GM21717 (cell line): ENCODE data around the gene NEURL2.
"Not testable (repeated sequence)": the region's sequence is repeated elsewhere in the genome, so short reads cannot be mapped to it uniquely, and the experiment has no call there.

Experiments
- ATAC-seq: cut with Tn5 transposase; IDR thresholded peaks from one replicate; pipeline ENCODE4 v1.9.1; 2021; ENCODE audit warnings: mild to moderate bottlenecking, moderate library complexity; ENCODE audit not compliant: unreplicated experiment

The NEURL2 gene

DNA sequence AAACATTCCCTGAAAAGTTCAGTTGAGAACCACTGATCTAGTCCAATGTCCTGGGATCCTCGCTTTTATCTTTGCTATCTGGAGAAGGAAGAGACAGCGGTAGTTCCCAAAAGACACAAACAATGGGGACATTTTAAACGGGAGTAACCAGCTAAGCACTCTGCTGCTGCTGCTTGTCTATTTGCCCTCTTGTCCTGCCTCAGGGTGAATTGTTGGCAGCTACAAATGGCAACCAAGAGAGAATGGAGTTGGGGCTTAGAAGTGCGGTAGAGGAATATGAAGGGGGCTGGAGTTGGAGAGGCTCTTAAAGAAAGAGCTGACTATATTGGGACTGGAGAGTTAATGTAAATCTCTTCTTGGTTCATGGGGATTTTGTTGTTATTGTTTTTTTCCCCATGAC lies 16.4 kb downstream of the NEURL2 start:
- no peak for ATAC-seq

DNA sequence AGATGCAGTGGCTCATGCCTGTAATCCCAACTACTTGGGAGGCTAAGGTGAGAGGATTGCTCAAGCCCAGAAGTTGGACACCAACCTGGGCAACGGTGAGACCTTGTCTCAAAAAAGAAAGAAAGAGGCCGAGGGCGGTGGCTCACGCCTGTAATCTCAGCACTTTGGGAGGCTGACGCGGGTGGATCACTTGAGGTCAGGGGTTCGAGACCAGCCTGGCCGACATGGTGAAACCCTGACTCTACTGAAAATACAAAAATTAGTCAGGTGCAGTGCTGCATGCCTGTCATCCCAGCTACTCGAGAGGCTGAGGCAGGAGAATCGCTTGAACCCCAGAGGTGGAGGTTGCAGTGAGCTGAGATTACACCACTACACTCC lies 16.9 kb downstream of the NEURL2 start:
- not testable (repeated sequence) for ATAC-seq

DNA sequence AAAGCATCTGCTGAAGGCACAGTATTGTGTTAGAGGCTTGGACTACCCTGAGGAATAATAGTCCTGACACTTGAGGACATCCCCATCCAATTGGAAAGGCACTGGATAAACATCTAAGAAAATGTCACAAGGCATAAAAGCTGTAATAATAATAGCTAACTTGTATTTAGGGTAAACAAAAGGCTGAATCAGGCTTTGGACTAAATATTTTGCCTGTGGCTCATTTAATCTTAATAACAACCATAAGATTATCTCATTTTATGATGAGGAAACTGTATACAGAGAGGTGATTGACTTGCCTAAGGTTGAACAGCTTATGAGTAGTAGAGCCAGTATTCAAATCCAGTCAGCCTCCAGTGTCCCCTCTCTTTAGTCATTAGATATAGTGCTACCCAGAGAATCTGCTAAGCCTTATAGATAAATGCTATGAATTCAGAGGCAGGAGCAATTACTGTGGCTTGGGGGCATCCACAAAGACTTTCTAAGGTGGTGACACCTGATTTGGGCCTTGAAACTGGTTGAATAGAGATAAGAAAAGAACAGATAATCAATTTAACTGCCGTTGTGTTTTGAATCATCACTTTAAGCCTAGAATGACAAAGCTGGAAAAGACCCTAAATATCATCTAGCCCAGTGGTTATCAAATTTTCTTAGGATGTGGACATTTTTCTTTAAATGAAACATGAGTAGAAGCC lies 17.5 kb downstream of the NEURL2 start:
- no peak for ATAC-seq

- no peak for ATAC-seq
These were observed 18.4 kb downstream of the NEURL2 start for GRCh38 chr20:45872626-45873025.

GRCh38 chr20:45867819-45868176 lies 23.2 kb downstream of the NEURL2 start:
- ATAC-seq, result no peak

DNA sequence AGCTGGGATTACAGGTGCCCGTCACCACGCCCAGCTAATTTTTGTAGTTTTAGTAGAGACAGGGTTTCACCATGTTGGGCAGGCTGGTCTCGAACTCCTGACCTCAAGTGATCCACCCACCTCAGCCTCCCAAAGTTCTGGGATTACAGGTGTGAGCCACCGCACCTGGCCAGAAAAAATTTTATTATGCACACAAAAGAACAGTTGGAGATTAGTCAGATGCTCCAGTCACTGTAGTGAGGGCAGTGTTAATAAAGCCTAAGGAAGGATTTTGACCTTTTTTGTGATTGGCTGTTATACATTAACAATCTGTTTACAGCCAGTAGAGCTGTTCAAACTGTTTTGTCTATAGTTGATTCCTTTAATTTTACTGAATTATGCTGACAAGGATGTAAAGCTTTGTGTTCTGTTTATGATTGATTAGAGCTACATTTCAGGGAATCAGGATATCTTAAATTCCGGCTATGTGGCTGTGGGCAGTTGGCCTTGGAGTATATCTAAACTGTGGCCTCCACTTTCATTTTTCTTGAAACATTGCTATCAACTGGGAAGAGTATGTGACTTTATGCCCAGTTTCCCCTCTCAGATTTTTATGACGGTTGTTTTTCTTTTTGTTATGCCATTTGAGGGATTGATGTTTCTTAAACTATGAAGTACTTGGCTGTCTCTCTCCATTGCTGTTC lies 23.7 kb downstream of the NEURL2 start:
- no peak for ATAC-seq

- no peak for ATAC-seq
These were observed 24.6 kb downstream of the NEURL2 start for GRCh38 chr20:45866454-45866853.

DNA sequence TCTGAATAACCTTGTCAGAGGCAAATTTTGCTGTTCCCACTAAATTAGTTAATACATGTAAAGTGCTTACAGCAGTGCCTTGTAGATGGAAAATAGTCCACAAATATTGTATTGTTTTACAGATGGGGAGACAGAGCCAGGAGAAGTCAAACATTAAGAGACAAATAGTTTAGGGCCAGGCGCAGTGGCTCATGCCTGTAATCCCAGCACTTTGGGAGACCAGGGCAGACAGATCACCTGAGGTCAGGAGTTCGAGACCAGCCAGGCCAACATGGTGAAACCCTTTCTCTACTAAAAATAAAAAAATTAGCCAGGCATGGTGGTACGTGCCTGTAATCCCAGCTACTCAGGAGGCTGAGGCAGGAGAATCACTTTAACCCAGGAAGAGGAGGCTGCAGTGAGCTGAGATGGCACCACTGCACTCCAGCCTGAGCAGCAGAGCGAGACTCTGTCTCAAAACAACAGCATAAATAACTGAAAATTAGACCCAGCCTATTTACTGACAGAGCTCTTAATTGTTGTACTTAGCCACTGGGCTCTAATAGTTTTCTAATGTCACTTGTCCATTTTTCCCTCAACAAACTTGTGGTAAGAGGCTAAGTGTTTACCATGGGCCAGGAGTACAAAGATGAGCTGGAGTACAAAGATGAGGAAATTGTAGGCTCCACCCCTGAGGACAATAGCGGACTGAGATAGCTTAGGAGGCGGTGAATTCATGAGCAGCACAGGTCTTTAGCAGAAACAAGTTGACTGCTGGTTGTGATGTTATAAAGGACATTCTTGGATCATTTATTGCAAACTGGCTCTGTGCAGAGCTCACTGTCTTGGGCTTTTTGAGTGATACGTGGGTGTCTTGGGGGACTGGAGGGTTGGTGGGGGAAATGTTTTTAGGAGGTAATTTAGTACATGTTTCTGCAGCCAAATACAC lies 27.2 kb downstream of the NEURL2 start:
- no peak for ATAC-seq

DNA sequence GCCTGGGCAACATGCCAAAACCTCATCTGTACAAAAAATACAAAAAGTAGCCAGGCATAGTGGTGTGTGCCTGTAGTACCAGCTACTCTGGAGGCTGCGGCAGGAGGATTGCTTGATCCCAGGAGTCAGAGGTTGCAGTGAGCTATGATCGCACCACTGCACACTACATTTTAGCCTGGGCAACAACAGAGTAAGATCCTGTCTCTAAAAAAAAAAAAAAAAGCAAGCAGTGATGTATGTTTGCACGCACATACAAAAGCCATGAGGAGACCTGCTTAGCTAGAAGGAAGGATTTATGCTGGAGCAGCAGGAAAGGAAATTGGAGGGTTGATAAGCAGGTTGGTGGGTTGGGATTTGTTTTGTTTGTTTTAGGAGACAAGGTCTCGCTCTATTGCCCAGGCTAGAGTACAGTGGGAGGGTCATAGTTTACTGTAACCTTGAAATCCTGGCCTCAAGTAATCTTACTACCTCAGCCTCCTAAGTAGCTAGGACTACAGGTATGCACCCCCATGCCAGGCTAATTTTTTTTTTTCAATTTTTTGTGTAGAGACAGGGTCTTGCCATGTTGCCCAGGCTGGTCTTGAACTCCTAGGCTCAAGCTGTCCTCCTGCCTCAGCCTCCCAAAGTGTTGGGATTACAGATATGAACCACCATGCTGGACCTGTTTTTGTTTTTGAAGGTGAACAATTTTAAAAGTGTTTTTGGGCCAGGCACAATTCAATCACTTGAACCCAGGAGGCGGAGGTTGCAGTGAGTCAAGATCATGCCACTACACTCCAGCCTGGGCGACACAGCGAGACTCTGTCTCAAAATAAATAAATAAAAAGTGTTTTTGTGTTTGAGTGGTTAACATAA lies 29.6 kb downstream of the NEURL2 start:
- no peak for ATAC-seq

DNA sequence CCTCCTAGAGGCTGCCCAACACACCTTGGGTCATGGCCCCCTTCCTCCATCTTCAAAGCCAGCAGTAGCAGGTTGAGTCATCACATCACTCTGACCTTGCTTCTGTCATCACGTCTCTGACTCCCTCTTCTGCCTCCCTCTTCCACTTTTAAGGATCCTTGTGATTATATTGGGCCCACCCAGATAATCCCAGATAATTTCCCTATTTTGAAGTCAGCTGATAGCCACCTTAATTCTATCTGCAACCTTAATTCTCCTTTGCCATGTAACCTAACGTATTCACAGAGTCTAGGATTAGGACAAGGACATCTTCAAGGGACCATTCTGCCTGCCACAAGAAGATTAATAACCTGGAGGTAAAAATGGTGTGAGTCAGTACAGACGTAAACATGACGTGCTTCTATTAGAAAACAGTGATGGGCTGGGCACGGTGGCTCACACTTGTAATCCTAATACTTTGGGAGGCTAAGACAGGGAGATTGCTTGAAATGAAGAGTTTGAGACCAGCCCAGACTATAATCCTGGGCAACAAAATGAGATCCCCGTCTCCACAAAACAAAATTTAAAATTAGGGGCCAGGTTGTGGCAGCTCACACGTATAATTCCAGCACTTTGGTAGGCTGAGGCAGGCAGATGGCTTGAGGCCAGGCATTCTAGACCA lies 30.3 kb downstream of the NEURL2 start:
- ATAC-seq, result no peak

DNA sequence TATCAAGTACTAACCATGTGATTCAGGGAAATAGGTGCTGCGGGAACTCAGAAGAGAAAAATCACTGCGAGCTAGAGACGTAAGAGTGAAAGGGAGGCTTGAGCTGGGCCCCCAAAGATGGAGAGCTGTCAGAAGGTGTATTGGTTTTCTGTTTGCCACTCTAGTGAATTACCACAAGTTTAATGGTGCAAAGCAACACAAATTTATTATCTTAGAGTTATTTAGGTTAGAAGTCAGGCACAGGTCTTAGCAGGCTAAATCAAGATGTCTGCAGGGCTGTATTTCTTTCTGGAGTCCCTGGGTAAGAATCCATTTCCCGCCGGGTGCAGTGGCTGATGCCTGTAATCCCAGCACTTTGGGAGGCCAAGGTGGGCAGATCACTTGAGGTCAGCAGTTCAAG lies 31.1 kb downstream of the NEURL2 start:
- ATAC-seq, result no peak

DNA sequence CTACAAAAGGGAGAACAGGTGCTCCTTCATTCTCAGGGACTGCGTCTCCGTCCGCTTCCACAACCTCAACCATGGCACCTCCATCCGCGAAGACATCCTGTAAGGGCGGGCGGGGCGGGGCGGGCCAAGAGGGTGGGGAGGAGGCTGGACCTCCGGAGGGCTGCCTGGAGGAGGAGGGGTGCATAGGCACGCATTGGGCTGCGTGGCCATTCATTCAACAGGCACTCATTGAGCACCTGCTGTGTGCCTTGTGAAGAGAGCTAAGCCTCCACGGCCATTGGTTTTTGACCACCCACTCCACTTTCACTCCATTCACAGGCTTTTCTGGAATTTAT lies 33.2 kb downstream of the NEURL2 start:
- peak; percentile 28 for ATAC-seq

DNA sequence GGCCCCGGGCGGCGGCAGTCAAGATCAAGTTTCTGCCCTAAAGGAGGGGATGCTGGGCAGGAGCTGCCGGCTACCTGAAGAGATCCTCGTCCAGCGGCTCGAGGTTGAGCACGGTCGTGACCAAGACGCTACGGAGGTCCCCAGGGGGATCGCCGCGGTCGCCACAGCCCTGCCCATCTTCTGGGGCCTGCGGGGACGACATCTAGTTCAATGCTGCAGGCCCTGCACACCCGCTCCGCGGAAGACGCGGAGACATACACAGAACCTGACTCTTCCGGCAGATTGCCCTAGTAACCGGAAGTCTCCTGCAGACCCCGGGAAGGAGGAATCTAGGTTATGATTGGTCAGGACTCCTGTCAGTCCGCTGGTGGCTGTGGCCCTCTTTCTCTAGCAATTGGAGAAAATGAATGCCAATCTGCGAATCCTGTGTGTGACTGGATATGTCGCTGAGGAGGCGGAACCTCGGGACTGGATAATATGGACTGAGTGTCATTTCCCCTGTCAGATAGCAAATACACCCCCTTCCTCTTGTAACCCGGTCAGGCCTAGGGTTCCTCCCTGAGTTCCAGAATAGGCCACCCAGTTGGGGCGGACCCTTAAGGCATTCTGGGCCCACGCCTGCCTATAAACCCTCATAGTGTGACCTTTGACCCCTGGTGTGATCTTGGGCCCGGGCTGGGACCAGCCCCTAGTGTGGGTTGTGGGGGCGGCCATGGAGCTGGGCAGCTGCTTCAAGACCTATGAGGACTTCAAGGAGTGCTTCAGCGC lies 33.7 kb downstream of the NEURL2 start, which contains the start of the genes ACOT8 and ZSWIM3:
TSS of gene ACOT8 (minus strand) at position 279 of the 768 bp plus-strand sequence. CDS start at position 202, 77 bp downstream.
TSS of gene ZSWIM3 (plus strand) at position 501 of the 768 bp plus-strand sequence. CDS start at position 713, 212 bp downstream.
- peak; percentile 96 for ATAC-seq

GRCh38 chr20:45853484-45853883 lies 37.5 kb downstream of the NEURL2 start:
- no peak for ATAC-seq

- no peak for ATAC-seq
These were observed 38.7 kb downstream of the NEURL2 start for GRCh38 chr20:45852326-45852725.

DNA sequence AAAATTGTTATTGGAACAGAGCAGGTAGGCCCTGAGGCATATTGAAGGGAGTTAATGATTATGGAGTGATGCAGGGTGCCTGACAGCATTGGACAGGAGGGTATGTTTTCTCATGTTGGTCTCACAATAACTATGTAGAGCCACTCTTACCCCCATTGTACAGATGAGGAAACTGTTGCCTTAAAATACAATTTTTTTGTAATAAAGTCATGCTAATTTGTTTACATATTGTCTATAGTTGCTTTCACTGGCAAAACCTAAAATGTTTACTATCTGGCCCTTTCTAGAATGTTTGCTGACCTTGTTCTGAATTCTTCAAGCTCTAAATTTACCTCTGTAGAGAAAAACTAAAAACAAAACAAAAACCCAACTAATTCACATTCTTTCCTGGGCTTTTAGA lies 39.5 kb downstream of the NEURL2 start:
- no peak for ATAC-seq

DNA sequence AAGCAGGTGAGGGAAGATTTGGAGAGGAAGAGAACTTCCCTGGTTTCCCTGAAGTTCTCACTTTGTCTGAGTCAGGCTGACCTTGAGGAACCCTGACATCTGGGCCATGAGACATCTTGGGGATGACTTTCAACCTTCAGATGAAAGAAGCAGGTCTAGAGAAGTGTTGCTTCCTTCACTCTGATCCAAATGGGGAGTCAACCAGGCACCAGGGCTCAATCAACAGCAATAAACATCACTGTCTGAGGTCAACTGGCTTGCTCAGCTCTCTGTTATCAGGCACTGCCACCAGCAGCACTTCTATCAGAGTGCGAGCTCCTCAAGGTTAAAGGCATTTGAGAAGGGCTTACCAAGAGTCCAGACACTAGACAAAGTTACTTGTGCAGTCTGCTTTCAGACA lies 40.1 kb downstream of the NEURL2 start:
- ATAC-seq, result no peak

DNA sequence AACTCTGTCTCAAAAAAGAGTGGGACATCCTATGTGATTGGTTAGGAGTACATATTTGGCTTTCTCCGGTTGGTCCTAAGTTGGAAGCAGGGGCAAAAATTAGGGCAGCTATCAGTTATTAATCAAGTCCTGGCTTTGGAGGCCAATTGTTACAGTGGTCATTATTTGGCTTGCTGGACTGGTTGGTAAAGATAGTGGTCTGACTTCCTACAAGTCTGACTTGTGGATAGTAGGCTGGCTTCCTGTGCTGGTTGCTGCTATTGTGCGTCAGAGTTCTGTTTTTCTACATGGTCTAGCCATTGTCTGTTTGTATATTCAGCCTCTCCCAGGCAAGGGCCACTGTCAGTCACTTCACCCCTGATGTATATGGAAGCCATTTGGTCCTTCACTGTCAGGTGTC lies 40.8 kb downstream of the NEURL2 start:
- no peak for ATAC-seq

DNA sequence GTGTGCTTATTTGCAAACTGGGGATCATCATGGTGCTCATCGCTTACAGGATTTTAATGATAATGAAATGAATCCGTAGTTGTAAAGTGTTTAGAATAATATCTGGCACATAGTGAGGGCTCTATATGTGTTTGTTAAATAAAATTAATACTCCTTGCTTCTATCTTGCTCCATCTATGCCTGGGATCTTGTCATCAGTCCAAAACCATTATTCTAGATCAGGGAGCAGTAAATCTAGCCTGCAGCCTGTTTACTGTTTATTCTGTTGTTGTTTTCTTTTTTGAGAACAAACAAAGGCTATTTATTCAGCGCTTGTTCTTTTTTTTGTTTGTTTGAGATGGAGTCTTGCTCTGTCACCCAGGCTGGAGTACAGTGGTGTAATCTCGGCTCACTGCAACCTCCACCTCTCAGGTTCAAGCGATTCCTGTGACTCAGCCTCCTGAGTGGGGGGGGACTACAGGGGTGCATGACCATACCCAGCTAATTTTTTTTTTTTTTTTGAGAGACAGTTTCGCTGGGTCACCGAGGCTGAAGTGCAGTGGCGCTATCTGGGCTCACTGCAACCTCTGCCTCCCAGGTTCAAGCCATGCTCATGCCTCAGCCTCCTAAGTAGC lies 41.9 kb downstream of the NEURL2 start:
- ATAC-seq, result no peak
